ENCODE results near the gene SPTBN2. TPM values are rescaled to one million over a fixed set of nuclear protein-coding genes. Genes with fewer than 3 reads are reported as not detected.
A peak's percentile ranks its signal among the peaks of the same experiment; 100 is the strongest.
"Not testable (repeated sequence)": the region's sequence is repeated elsewhere in the genome, so short reads cannot be mapped to it uniquely, and the experiment has no call there.

The SPTBN2 gene
- total RNA-seq, 1 experiment from 2014 or later, result 51.2 TPM

DNA sequence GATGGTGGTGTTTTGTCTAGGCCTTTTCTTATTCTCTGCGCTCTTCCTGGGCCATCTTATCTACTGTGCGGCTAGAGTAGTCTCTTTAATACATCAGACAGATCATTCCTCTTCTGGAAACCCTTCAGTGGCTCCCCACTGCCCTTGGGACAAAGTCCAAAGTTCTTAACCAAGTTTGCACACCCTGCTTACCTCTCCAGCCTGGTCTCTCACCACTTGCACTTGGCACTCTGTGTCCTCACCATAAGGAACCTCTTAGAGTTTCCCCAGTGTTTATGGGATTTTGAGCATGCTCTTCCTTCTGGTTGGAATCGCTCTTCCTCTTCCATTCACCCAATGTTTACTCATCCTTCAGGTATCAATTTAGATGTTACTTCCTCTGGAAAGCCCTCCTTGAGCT lies 5.2 kb upstream of the SPTBN2 start:
- DNase-seq, result no peak
- Histone ChIP-seq H3K36me3 (replicated peaks; ENCODE audit: control insufficient read depth, insufficient read depth, low read length) (no peaks in the 10 kb centered on the region), H3K4me3 (ENCODE audit: insufficient read depth, low read depth, low read length) (no peak overlapping the region), H3K27me3 (ENCODE audit: control insufficient read depth, insufficient read depth, low read length) (peaks cover 5% of the 10 kb centered on the region)

DNA sequence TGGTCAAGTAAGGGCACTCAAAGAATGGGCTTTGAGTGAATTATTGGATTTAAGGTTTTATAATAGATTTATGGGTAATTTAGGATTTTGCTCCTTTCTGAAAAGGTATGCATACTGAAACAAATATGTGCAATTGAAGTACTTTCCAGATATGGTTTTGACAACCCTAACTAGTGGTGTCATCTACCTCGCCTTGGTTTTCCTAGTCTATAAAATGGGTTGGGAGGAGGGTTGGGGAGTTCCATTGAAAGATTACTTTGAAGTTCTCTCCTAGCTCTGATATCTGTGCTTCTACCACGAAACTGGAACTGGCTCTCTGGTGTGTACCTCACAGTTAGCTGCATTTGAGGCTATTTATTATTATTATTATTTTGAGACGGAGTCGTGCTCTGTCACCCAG lies 431 bp upstream of the SPTBN2 start:
- Histone ChIP-seq H3K4me3 (ENCODE audit: insufficient read depth, low read depth, low read length) (no peak overlapping the region), H3K36me3 (replicated peaks; ENCODE audit: control insufficient read depth, insufficient read depth, low read length) (no peaks in the 10 kb centered on the region), H3K27me3 (ENCODE audit: control insufficient read depth, insufficient read depth, low read length) (peaks cover 26% of the 10 kb centered on the region)
- DNase-seq, result no peak

DNA sequence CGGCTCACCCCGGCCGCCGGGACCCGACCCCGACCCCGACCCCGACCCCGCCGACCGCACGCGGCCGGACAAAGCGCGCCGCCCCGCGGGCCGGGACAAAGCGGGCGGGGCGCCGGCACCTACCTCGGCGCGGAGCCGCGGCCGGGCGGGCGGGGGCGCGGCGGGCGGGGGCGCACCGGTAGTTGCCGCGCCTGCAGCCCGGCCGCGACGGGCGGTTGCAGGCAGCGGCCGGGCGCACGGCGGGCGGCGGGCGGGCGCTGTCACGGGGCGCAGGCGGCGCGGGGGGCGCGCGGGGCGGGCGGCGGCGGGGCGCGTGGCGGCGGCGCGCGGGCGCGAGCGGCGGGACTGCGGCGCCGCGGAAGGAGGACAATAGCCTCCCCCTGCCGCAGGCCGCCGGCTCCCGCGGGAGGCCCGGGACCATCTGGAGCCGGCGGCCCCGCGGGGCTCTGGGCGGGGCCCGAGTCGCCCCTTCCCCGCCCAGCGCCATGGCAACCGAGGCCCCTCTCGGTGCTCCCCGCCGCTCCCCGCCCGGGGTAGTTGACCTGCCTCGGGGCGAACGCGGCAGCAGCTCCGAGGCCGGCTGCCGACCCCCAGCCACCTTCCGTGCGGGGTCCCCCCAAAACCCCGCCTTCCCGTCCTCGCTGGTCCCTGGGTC lies 851 bp downstream of the SPTBN2 start:
- Histone ChIP-seq H3K4me3 (ENCODE audit: insufficient read depth, low read depth, low read length) (peak overlapping the region; percentile 67), H3K36me3 (replicated peaks; ENCODE audit: control insufficient read depth, insufficient read depth, low read length) (no peaks in the 10 kb centered on the region), H3K27me3 (ENCODE audit: control insufficient read depth, insufficient read depth, low read length) (peaks cover 26% of the 10 kb centered on the region)
- peak; percentile 94 for DNase-seq

DNA sequence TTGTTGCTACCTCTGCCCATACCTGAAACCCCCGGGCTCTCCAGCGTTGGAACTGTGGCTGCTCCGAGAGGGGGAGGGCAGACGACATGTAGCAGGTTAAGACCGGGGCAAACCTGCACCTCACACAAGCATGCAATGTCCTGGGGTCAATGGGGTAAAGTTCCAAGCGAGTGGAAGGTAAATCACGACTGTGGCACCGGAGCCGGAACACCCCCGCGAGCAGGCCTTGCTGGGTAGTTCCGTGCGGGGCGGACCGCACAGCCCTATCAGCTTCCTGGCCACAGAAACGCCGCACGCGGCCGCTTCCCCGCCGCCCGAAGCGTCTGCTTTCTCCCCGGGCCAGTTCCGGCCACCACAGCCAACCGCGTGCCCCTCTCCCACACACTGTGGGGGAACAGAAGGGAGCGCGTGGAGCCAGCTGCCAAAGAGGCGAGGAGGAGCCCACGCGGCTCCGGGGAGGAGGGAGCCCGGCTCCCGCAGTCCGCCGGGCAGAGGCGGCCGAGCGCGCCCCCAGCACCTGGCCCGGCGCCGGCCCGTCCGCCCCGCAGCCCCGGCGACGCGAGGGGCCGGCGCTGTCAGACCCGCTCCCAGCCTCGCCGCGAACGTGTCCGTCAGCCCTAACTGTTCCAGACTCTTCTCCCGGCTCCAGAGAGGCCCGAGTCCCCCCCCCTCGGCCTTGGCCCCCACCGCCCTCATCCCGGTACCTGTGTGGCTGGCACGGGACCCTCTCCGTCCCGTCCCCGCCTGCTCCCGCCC lies 1.6 kb downstream of the SPTBN2 start:
- H3K27me3 ChIP-seq (ENCODE audit: control insufficient read depth, insufficient read depth, low read length), result peaks cover 26% of the 10 kb centered on the region

DNA sequence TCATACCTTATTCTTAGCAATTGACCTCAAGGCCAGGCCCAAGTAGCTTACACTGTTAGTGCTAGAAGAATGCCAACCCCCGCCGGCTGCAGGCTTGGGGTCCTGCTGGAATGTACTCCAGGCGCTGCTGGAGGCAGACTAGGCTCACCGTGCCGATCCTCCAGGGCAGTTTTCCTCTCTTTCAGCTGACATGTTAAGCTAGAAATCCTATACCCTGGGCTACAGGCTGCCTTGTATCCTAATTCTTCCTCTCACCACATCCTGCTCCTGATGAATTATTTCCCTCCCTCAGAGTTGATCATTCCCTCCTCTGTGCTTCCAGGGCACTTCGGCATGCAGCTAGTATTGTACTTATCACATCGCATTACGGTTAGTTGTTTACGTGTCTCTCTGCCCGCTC lies 3.4 kb downstream of the SPTBN2 start:
- peaks cover 25% of the 10 kb centered on the region for H3K27me3 ChIP-seq (ENCODE audit: control insufficient read depth, insufficient read depth, low read length)
- no peak overlapping the region for H3K4me3 ChIP-seq (ENCODE audit: insufficient read depth, low read depth, low read length)
- H3K36me3 ChIP-seq (replicated peaks; ENCODE audit: control insufficient read depth, insufficient read depth, low read length), result no peaks in the 10 kb centered on the region
- peak; percentile 59 for DNase-seq

More for the DNA sequence above, 1.6 kb downstream of the SPTBN2 start:
- DNase-seq, result no peak
- H3K4me3 ChIP-seq (ENCODE audit: insufficient read depth, low read depth, low read length), result peak overlapping the region; percentile 65
- no peaks in the 10 kb centered on the region for H3K36me3 ChIP-seq (replicated peaks; ENCODE audit: control insufficient read depth, insufficient read depth, low read length)

DNA sequence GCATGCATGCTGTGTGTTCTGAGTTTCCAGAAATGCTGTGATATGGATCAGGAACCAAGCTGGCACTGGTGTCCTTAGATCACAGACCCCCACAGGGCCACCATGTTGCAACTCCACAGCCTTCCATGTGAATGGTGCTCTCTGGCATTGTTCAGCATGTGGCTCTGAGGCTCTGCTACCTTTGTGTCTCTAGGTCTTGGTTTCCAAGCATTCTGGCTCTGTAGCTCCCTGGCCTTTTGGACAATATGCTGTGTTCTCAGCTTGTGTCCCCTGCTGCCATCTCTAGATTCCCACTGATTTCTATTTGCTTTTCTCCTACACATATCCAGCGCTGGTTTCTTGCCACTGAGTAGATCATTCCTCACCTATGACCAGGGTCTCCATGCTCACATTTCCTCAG lies 3.9 kb downstream of the SPTBN2 start:
- Histone ChIP-seq H3K36me3 (replicated peaks; ENCODE audit: control insufficient read depth, insufficient read depth, low read length) (no peaks in the 10 kb centered on the region), H3K27me3 (ENCODE audit: control insufficient read depth, insufficient read depth, low read length) (peaks cover 24% of the 10 kb centered on the region), H3K4me3 (ENCODE audit: insufficient read depth, low read depth, low read length) (no peak overlapping the region)
- no peak for DNase-seq

DNA sequence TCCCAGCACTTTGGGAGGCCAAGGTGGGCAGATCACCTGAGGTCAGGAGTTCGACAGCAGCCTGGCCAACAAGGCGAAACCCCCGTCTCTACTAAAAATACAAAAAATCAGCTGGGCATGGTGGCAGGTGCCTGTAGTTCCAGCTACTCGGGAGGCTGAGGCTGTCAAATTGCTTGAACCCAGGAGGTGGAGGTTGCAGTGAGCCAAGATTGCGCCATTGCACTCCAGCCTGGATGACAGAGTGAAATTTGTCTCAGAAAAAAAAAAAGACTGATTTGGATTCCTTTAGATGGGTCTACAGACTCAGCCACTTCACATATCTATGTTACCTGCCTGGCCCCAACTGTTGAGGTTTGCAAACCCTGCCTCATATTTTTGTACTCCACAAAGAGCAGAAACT lies 4.8 kb downstream of the SPTBN2 start:
- H3K4me3 ChIP-seq (ENCODE audit: insufficient read depth, low read depth, low read length); DNase-seq; H3K36me3 ChIP-seq (replicated peaks; ENCODE audit: control insufficient read depth, insufficient read depth, low read length): not testable (repeated sequence)
- H3K27me3 ChIP-seq (ENCODE audit: control insufficient read depth, insufficient read depth, low read length), result peaks cover 21% of the 10 kb centered on the region

DNA sequence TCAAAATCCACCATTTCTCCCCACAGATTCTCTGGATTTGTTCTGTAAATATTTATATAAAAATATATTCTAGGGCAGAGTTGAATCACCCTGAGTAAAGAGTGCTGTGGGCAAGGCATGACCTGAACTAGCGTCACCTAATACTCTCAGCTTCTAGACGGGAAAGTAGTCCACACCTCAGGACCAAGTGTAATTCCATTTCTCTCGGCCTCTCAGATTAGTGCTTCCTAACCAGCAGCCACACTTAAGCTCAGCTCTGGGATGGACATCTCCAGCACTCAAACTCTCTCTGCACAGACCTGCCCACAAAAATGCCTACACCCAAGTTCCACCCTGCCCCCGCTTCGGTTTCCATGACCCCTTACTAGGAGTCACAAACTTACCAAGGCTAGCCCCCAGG lies 5.3 kb downstream of the SPTBN2 start:
- DNase-seq, result no peak
- no peak overlapping the region for H3K4me3 ChIP-seq (ENCODE audit: insufficient read depth, low read depth, low read length)
- H3K36me3 ChIP-seq (replicated peaks; ENCODE audit: control insufficient read depth, insufficient read depth, low read length), result no peaks in the 10 kb centered on the region
- peaks cover 17% of the 10 kb centered on the region for H3K27me3 ChIP-seq (ENCODE audit: control insufficient read depth, insufficient read depth, low read length)

DNA sequence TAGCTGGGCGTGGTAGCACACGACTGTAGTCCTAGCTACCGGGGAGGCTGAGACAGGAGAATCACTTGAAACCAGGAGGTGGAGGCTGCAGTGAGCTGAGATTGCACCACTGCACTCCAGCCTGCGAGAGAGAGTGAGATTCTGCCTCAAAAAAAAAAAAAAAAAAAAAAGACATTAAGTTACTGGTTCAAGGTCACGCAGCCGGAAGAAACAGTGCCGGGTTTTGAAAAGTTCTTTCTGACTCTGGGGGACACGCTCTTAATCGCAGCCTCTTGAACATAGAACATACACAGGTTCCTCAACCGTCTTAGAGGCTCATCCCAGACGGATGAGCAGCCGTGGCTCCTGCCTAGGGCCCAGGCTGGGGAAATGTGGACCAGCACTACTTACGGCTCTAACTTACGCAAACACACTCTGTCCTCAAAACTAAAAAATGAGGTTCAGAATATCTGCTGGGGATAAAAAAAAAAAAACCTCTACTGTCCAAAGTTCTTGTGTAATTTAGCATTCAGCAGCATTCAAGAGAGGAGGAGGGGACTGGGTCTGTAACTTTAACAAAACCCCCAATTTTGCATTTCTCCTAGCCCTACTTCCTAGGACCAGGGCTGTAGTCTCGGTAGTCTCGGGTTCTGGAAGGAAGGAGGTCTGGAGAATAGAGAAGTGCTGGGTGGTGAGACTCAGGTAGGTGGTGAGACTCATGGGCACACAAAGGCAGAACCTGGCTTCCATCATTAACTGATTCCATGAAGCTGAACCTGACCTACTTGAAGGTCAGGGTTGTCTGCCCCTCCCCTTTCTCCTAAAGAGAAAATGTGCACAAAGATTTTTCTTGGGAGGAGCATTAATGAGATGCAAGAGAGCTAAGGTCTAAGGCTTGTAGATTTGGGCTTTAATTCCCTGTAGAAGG lies 6.0 kb downstream of the SPTBN2 start:
- no peak for DNase-seq
- Histone ChIP-seq H3K27me3 (ENCODE audit: control insufficient read depth, insufficient read depth, low read length) (peaks cover 13% of the 10 kb centered on the region), H3K36me3 (replicated peaks; ENCODE audit: control insufficient read depth, insufficient read depth, low read length) (no peaks in the 10 kb centered on the region), H3K4me3 (ENCODE audit: insufficient read depth, low read depth, low read length) (no peak overlapping the region)

DNA sequence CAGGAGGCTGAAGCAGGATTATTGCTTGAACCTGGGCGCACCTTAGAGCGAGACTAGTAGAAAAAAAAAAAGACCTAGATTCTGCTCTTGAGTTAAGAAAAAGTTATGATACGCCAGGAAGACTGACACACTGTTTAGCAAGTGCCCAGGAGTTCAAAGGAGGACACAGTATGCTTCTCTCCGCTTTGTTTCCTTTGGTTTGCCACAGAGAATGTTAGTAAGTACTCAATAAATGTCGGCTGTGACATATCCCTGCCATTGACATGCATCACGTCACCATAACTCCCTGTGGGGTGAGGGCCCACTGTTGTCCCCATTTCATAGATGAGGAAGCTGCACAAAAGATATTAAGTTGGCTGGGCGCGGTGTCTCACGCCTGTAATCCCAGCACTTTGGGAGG lies 7.1 kb downstream of the SPTBN2 start:
- H3K4me3 ChIP-seq (ENCODE audit: insufficient read depth, low read depth, low read length), result no peak overlapping the region
- no peak for DNase-seq
- peaks cover 6% of the 10 kb centered on the region for H3K27me3 ChIP-seq (ENCODE audit: control insufficient read depth, insufficient read depth, low read length)
- no peaks in the 10 kb centered on the region for H3K36me3 ChIP-seq (replicated peaks; ENCODE audit: control insufficient read depth, insufficient read depth, low read length)

DNA sequence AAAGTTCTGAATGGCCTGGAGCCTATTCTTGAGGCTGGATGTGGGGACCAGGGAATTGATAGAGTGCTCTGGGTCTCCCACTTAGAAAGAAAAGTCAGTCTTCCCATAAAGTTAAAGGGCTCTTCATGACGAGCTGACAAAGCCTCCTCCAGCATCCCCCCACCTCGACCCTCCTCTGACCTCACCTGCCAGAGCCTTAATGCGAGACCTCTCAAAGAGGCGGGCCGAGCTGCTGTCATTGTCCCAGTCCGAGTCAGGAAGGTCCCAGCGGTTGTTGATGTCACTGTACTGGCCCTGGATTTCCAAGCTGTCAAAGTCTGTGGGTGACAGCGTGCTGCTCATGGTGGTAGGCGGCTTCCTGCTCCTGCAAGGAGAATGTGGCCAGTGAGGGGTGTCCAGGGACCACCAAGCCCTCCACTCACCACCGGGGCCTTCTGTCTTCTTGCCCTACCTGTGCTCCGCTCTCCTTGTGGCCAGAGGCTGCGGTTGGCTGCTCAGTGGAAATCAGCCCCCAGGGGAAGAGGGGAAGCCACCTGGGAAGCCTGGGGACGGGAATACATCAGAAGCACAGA lies 8.0 kb downstream of the SPTBN2 start:
- no peaks in the 10 kb centered on the region for H3K36me3 ChIP-seq (replicated peaks; ENCODE audit: control insufficient read depth, insufficient read depth, low read length)
- peak; percentile 45 for DNase-seq
- H3K27me3 ChIP-seq (ENCODE audit: control insufficient read depth, insufficient read depth, low read length), result no peaks in the 10 kb centered on the region
- no peak overlapping the region for H3K4me3 ChIP-seq (ENCODE audit: insufficient read depth, low read depth, low read length)

DNA sequence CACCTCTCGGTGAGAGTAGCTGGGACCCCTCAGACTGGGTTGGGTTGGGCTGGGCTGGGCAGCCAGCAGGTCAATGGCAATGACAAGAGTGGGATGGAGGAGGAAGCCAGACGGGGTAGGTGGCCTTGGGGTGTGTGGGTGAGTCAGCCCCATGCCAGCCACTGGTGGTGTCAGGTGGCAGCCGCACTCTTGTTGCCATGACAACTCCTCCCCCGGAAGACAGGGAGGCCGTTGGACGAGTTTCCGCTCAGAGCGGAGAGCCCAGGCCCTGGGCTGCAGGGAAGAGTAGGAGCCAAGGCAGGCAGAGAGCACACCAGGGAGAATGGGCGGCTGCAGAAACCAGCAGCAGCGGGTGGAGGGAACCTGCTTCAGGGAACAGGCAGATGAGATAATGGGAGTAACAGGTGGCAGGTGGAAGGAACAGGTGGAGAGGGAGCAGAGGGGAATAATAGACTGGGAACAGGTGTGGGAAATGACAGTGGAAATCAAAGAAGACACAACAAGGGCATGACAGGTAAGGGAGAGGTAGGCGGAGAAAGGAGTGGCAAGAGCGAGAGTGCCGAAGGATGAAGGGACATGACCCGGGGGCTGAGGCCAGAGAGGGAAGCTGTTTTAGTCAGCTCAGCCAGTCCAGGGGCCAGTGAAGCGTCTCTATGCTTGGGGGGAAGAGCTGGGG lies 8.7 kb downstream of the SPTBN2 start:
- peak; percentile 93 for DNase-seq
- H3K4me3 ChIP-seq (ENCODE audit: insufficient read depth, low read depth, low read length), result no peak overlapping the region
- H3K27me3 ChIP-seq (ENCODE audit: control insufficient read depth, insufficient read depth, low read length), result no peaks in the 10 kb centered on the region
- H3K36me3 ChIP-seq (replicated peaks; ENCODE audit: control insufficient read depth, insufficient read depth, low read length), result no peaks in the 10 kb centered on the region; the same call in 1 of the 2 replicates

DNA sequence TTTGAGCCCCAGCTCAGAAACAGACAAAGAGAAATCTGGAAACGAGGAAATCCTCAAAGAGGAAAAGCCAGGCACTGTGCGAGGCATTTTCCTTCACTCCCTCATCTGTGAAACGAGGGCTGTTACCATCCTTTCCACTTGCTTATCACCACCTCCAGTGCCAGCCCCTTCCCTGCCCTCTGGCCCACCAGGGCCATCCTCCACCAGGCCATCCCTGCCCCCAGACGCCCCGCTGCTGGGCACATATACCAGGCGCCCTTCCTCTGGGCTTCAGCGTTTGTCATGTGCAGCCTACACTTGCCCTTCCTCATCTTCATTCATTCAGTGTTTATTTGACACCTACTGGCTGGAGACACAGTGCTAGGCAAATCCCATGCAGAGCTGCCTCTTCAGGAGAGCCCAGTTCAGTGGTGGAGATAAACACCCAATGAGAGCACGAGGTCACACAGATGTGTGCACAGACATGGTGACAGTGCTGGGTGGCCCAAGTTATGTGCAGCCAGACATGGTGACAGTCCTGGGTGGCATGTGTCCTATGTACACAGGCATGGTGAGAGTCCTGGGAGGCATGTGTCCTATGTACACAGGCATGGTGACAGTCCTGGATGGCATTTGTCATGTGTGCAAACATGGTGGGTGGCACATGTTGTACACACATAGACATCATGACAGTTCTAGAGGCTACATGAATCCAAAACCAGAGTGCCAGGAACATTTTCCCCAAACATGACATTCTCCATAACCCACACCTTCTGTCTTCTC lies 9.7 kb downstream of the SPTBN2 start:
- no peak overlapping the region for H3K4me3 ChIP-seq (ENCODE audit: insufficient read depth, low read depth, low read length)
- DNase-seq, result no peak
- H3K36me3 ChIP-seq (replicated peaks; ENCODE audit: control insufficient read depth, insufficient read depth, low read length), result peaks cover 1% of the 10 kb centered on the region; the same call in 1 of the 2 replicates
- H3K27me3 ChIP-seq (ENCODE audit: control insufficient read depth, insufficient read depth, low read length), result no peaks in the 10 kb centered on the region
